ENCODE data around the gene PXDN.

GRCh38 chr2:1594373-1595171 lies 149.7 kb downstream of the PXDN start:
- no peak for TF ChIP-seq CTCF (conservative IDR thresholded peaks at IDR 0.05)
- no peak for TF ChIP-seq ZFX (IDR thresholded peaks at IDR 0.05)

All from C4-2B (cell line).